SU-DHL-6 (cell line): ENCODE measurements around the gene SYNGR1.
"Not testable (repeated sequence)": the region's sequence is repeated elsewhere in the genome, so short reads cannot be mapped to it uniquely, and the experiment has no call there.

Experiments used
- H2AFZ ChIP-seq: fragments of 200-600 bp; sonication (generic); 2 replicates; pipeline ENCODE4 v1.6.1; 2014; ENCODE audit warnings: low read depth, mild to moderate bottlenecking, moderate library complexity, mixed read lengths, antibody characterized with exemption, low read length; ENCODE audit not compliant: severe bottlenecking
- H3F3A ChIP-seq: fragments of 200-600 bp; shearing (Covaris generic); 2 replicates; pipeline ENCODE4 v1.6.0; 2016; ENCODE audit warnings: antibody characterized with exemption, mild to moderate bottlenecking; ENCODE audit not compliant: insufficient read depth
- H3K27ac ChIP-seq: fragments of 200-600 bp; sonication (generic); 2 replicates; pipeline ENCODE4 v1.5.1; 2016; ENCODE audit warnings: low read depth, mild to moderate bottlenecking, low read length, moderate library complexity, mixed read lengths
- H3K27me3 ChIP-seq: fragments of 200-600 bp; sonication (generic), shearing (Covaris generic); 2 replicates; pipeline ENCODE4 v1.6.0; 2014; ENCODE audit warnings: mild to moderate bottlenecking, low read length
- H3K36me3 ChIP-seq: fragments of 200-600 bp; sonication (generic); 2 replicates; pipeline ENCODE4 v1.6.1; 2014; ENCODE audit warnings: mild to moderate bottlenecking, low read length, mixed read lengths
- H3K4me2 ChIP-seq: fragments of 300-600, 200-600 bp; shearing (Covaris generic), sonication (generic); 2 replicates; pipeline ENCODE4 v1.6.0; 2014; ENCODE audit warnings: low read length, low read depth, mild to moderate bottlenecking; ENCODE audit not compliant: poor library complexity, severe bottlenecking
- H3K4me3 ChIP-seq: fragments of 200-600 bp; sonication (generic); 2 replicates; pipeline ENCODE4 v1.5.1; 2014; ENCODE audit warnings: antibody characterized with exemption, low read length, mild to moderate bottlenecking, mixed read lengths; ENCODE audit not compliant: insufficient read depth, poor library complexity, severe bottlenecking
- H3K79me2 ChIP-seq: fragments of 200-600 bp; sonication (generic); 2 replicates; pipeline ENCODE4 v1.6.1; 2014; ENCODE audit warnings: mild to moderate bottlenecking, low read length, moderate library complexity; ENCODE audit not compliant: insufficient read depth
- H3K9ac ChIP-seq: fragments of 200-600 bp; sonication (generic); 2 replicates; pipeline ENCODE4 v1.7.0; 2014; ENCODE audit warnings: mild to moderate bottlenecking, low read length
- H3K9me2 ChIP-seq: fragments of 200-600 bp; sonication (generic); replicated peaks from 2 replicates; pipeline ENCODE4 v1.6.1; 2014; ENCODE audit warnings: low read length; ENCODE audit not compliant: insufficient read depth
- H3K9me3 ChIP-seq: fragments of 200-600 bp; sonication (generic); 2 replicates; pipeline ENCODE4 v1.6.1; 2014; ENCODE audit warnings: low read length, mixed read lengths; ENCODE audit not compliant: insufficient read depth
- H4K20me1 ChIP-seq: fragments of 200-600 bp; sonication (generic); 2 replicates; pipeline ENCODE4 v1.6.1; 2014; ENCODE audit warnings: low read depth, mild to moderate bottlenecking, antibody characterized with exemption, low read length, moderate library complexity, mixed read lengths
- EZH2phosphoT487 ChIP-seq: fragments of 200-600 bp; sonication (generic), shearing (Covaris generic); conservative IDR thresholded peaks from 2 replicates; pipeline ENCODE4 v1.6.1; 2018; ENCODE audit warnings: mild to moderate bottlenecking, antibody characterized with exemption, low read length, moderate library complexity, mixed read lengths
- TF ChIP-seq, protein P1 (sequence below): fragments of 200-600 bp; sonication (generic); IDR thresholded peaks from one replicate; pipeline ENCODE4 v1.5.1; 2017; ENCODE audit warnings: antibody characterized with exemption, mild to moderate bottlenecking, low read length, moderate library complexity; ENCODE audit not compliant: insufficient read depth, poor library complexity, severe bottlenecking

The SYNGR1 gene

DNA sequence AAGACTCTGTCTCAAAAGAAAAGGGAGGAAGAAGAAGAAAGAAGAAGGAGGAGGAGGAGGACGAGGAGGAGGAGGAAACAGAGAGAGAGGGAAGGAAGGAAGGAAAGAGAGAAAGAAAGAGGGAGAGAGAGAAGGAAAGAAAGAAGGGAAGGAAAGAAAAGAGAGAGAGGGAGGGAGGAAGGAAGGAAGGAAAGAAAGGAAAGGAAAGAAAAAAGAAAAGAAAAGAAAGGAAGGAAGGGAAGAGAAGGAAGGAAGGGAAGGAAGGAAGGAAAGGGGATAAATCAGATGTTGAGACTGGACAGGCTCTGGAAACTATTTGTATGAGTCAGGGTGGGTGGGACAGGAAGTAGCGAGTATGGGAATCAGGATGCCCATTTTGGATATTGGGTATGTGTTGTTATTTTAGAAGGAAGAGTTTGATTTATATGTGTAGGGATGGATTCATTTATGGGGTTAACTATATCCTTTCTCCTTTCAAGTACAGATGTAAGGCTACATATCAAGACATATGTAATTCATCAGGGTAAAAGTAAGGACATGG lies 24.3 kb upstream of the SYNGR1 start:
- no peaks in the 10 kb centered on the region for H3K9me2 ChIP-seq
- H4K20me1 ChIP-seq: no peaks in the 10 kb centered on the region
- no peak overlapping the region for H3K9ac ChIP-seq
- H3F3A ChIP-seq: no peaks in the 10 kb centered on the region
- H3K9me3 ChIP-seq: no peaks in the 10 kb centered on the region
- no peaks in the 10 kb centered on the region for H3K27me3 ChIP-seq
- no peaks in the 10 kb centered on the region for H3K79me2 ChIP-seq
- no peak overlapping the region for H3K4me2 ChIP-seq
- TF ChIP-seq, protein P1, sequence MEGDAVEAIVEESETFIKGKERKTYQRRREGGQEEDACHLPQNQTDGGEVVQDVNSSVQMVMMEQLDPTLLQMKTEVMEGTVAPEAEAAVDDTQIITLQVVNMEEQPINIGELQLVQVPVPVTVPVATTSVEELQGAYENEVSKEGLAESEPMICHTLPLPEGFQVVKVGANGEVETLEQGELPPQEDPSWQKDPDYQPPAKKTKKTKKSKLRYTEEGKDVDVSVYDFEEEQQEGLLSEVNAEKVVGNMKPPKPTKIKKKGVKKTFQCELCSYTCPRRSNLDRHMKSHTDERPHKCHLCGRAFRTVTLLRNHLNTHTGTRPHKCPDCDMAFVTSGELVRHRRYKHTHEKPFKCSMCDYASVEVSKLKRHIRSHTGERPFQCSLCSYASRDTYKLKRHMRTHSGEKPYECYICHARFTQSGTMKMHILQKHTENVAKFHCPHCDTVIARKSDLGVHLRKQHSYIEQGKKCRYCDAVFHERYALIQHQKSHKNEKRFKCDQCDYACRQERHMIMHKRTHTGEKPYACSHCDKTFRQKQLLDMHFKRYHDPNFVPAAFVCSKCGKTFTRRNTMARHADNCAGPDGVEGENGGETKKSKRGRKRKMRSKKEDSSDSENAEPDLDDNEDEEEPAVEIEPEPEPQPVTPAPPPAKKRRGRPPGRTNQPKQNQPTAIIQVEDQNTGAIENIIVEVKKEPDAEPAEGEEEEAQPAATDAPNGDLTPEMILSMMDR: no peak
- TF ChIP-seq EZH2phosphoT487: no peak
- no peak overlapping the region for H2AFZ ChIP-seq
- no peak overlapping the region for H3K4me3 ChIP-seq
- H3K36me3 ChIP-seq: no peaks in the 10 kb centered on the region
- H3K27ac ChIP-seq: no peak overlapping the region

GRCh38 chr22:39327995-39328754 lies 21.6 kb upstream of the SYNGR1 start:
- H3K9me2 ChIP-seq: no peaks in the 10 kb centered on the region
- H3K79me2 ChIP-seq: no peaks in the 10 kb centered on the region
- no peaks in the 10 kb centered on the region for H3K9me3 ChIP-seq
- no peaks in the 10 kb centered on the region for H3K27me3 ChIP-seq
- TF ChIP-seq, protein P1: no peak
- H3K27ac ChIP-seq: no peak overlapping the region
- H3K4me2 ChIP-seq: no peak overlapping the region
- no peak overlapping the region for H2AFZ ChIP-seq
- H3F3A ChIP-seq: no peaks in the 10 kb centered on the region
- no peaks in the 10 kb centered on the region for H3K36me3 ChIP-seq
- H3K9ac ChIP-seq: no peak overlapping the region
- no peak overlapping the region for H3K4me3 ChIP-seq
- H4K20me1 ChIP-seq: no peaks in the 10 kb centered on the region

DNA sequence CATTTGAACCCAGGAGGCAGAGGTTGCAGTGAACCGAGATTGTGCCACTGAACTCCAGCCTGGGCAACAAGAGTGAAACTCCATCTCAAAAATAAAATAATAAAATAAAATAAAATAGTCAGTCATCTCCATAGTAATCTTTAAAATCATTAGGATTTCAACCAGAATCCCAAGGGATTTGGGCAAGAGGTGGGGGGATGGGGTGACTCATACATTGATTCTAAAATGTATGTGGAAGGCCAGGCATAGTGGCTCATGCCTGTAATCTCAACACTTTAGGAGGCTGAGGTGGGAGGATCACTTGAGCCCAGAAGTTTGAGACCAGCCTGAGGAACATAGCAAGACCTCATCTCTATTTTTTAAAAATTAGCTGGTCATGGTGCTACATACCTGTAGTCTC lies 19.2 kb upstream of the SYNGR1 start:
- not testable (repeated sequence) for H2AFZ ChIP-seq, H3K9ac ChIP-seq, H3F3A ChIP-seq

DNA sequence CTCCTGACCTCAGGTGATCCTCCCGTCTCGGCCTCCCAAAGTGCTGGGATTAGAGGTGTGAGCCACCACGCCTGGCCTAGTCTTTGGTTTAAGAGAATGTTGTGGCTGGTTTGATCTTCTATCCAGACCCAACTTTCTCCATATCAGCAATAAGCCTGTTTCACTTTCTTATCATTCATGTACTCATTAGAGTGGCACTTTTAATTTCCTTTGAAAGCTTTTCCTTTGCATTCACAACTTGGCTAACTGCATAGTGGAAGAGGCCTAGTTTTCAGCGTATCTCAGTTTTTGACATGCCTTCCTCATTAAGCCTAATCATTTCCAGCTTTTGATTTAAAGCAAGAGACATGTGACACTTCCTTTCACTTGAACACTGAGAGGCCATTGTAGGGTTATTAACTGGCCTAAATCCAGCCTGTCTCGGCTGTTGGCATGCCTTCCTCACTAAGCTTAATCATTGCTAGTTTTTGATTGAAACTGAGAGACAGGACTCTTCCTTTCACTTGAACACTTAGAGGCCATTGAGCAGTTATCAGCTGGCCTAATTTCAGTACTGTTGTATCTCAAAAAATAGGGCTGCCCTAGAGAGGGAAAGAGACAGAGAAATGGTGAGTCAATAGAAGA lies 17.2 kb upstream of the SYNGR1 start:
- no peak for TF ChIP-seq EZH2phosphoT487
- TF ChIP-seq, protein P1: no peak
- H3K27ac ChIP-seq: no peak overlapping the region
- H3K36me3 ChIP-seq: no peaks in the 10 kb centered on the region
- no peaks in the 10 kb centered on the region for H3K27me3 ChIP-seq
- no peak overlapping the region for H3K4me3 ChIP-seq
- no peaks in the 10 kb centered on the region for H3F3A ChIP-seq
- H4K20me1 ChIP-seq: no peaks in the 10 kb centered on the region
- no peaks in the 10 kb centered on the region for H3K9me3 ChIP-seq
- no peaks in the 10 kb centered on the region for H3K9me2 ChIP-seq
- H2AFZ ChIP-seq: no peak overlapping the region
- no peaks in the 10 kb centered on the region for H3K79me2 ChIP-seq
- no peak overlapping the region for H3K4me2 ChIP-seq
- no peak overlapping the region for H3K9ac ChIP-seq

More for the DNA sequence above, 19.2 kb upstream of the SYNGR1 start:
- not testable (repeated sequence) for H3K9me2 ChIP-seq, H3K4me2 ChIP-seq, H3K27me3 ChIP-seq, H3K79me2 ChIP-seq, H3K4me3 ChIP-seq, H3K9me3 ChIP-seq, H3K36me3 ChIP-seq, H3K27ac ChIP-seq, H4K20me1 ChIP-seq
